Naive thymus-derived CD4-positive, alpha-beta T cell (primary cell): ENCODE measurements around the gene OVOL1. TPM values are rescaled to one million over a fixed set of nuclear protein-coding genes. Genes with fewer than 3 reads are reported as not detected.
"Not testable (repeated sequence)": the region's sequence is repeated elsewhere in the genome, so short reads cannot be mapped to it uniquely, and the experiment has no call there.

Source experiments
- ATAC-seq: fragments of 150-1000 bp; cut with Tn5 transposase; 2 replicates; pipeline ENCODE4 v1.10.0; 2021; ENCODE audit warnings: mild to moderate bottlenecking, moderate library complexity
- CTCF ChIA-PET: fragments of 350-600 bp; sonication (Branson Sonifier 250); formaldehyde crosslinking; loops from one replicate; lab custom pipeline; 2021; ENCODE audit warnings: antibody characterized with exemption; lab: Charles Lee
- POLR2A ChIA-PET: fragments of 350-600 bp; sonication (Branson Sonifier 250); formaldehyde crosslinking; loops from one replicate; lab custom pipeline; 2021; ENCODE audit warnings: antibody characterized with exemption, inconsistent platforms; lab: Charles Lee
- DNase-seq, 9 donors: peaks; one replicate each; pipeline versions ENCODE4 v3.0.0 to v3.0.0-alpha.2; 2020 to 2022; ENCODE audit warnings: mixed read lengths in 1 of 9
- H3K27ac ChIP-seq: one replicate; pipeline ENCODE4 v1.7.0; 2013; ENCODE audit warnings: mild to moderate bottlenecking, low read depth, low read length, moderate library complexity
- H3K27me3 ChIP-seq, 2 donors: one replicate each; pipeline ENCODE4 v1.7.0; 2013; ENCODE audit warnings: low read length in 2 of 2, mild to moderate bottlenecking in 2 of 2, moderate library complexity in 2 of 2; ENCODE audit not compliant: control insufficient read depth in 2 of 2, insufficient read depth in 2 of 2
- H3K36me3 ChIP-seq, 3 experiments: 1 replicate in 2 of 3; 2 replicates in 1 of 3; pipeline ENCODE4 v1.7.0; 2013; ENCODE audit warnings: low read length in 3 of 3, mild to moderate bottlenecking in 3 of 3, moderate library complexity in 1 of 3; ENCODE audit not compliant: insufficient read depth in 3 of 3, control insufficient read depth in 2 of 3
- H3K4me1 ChIP-seq, 2 donors: one replicate each; pipeline ENCODE4 v1.7.0; 2013; ENCODE audit warnings: low read length in 2 of 2, mild to moderate bottlenecking in 2 of 2, moderate library complexity in 1 of 2; ENCODE audit not compliant: control insufficient read depth in 2 of 2, insufficient read depth in 2 of 2
- H3K4me3 ChIP-seq: 2 replicates; pipeline ENCODE4 v1.7.0; 2013; ENCODE audit warnings: mild to moderate bottlenecking, low read length
- H3K9me3 ChIP-seq, 3 experiments: 1 replicate in 2 of 3; 2 replicates in 1 of 3; pipeline ENCODE4 v1.7.0; 2013; ENCODE audit warnings: low read length in 3 of 3; ENCODE audit not compliant: control insufficient read depth in 2 of 3
- H3K27ac Mint-ChIP-seq, 9 donors: one replicate each; pipeline ENCODE4 v1.8.0; 2020 to 2022; ENCODE audit warnings: mixed read lengths in 9 of 9, mild to moderate bottlenecking in 8 of 9, moderate library complexity in 5 of 9, inconsistent platforms in 2 of 9
- H3K27me3 Mint-ChIP-seq, 5 donors: one replicate each; pipeline ENCODE4 v1.8.0; 2021 to 2022; ENCODE audit warnings: mixed read lengths in 5 of 5, mild to moderate bottlenecking in 1 of 5
- H3K36me3 Mint-ChIP-seq, 5 donors: one replicate each; pipeline ENCODE4 v1.8.0; 2020 to 2022; ENCODE audit warnings: mixed read lengths in 5 of 5, mild to moderate bottlenecking in 3 of 5, inconsistent platforms in 1 of 5
- H3K4me1 Mint-ChIP-seq, 7 donors: one replicate each; pipeline ENCODE4 v1.8.0; 2020 to 2022; ENCODE audit warnings: mixed read lengths in 7 of 7, mild to moderate bottlenecking in 3 of 7, inconsistent platforms in 1 of 7
- H3K4me3 Mint-ChIP-seq, 10 donors: one replicate each; pipeline ENCODE4 v1.8.0; 2020 to 2022; ENCODE audit warnings: mild to moderate bottlenecking in 10 of 10, mixed read lengths in 10 of 10, moderate library complexity in 6 of 10, inconsistent platforms in 2 of 10
- H3K9me3 Mint-ChIP-seq, 11 donors: one replicate each; pipeline ENCODE4 v1.8.0; 2020 to 2022; ENCODE audit warnings: mixed read lengths in 11 of 11, mild to moderate bottlenecking in 4 of 11, inconsistent platforms in 1 of 11, moderate library complexity in 1 of 11
- intact Hi-C, 2 donors: fragments of 100-400 bp; cut with micrococcal nuclease; formaldehyde crosslinking; loops; one replicate each; pipeline ENCODE4 v1.15.1; 2023
- polyA plus RNA-seq, 2 donors: library from polyadenylated mRNA; unstranded; fragments of 300-500 nt; fragmentation: Illumina TruSeq; gene quantifications; one replicate each; pipeline ENCODE4 v1.2.3, GENCODE V29; 2021
- total RNA-seq, 6 experiments: library from RNA in 5 of 6; stranded (reverse) in 5 of 6; gene quantifications; 1 replicate in 5 of 6; 2 replicates in 1 of 6; pipeline ENCODE4 v1.2.3 and lab custom pipeline; 2021 to 2026

The OVOL1 gene
- total and polyA plus RNA-seq, 7 experiments from 2014 or later: not detected

- Mint-ChIP-seq H3K9me3 (no peaks in the 10 kb centered on the region), H3K36me3 (peaks cover 0 to 5% (median 0%) of the 10 kb centered on the region in 5 donors), H3K4me3 (no peak overlapping the region), H3K27ac (no peak overlapping the region), H3K4me1 (peaks cover 7 to 24% (median 7%) of the 10 kb centered on the region in 7 donors), H3K27me3 (peaks cover 0 to 21% (median 0%) of the 10 kb centered on the region in 5 donors)
- no peaks in the 10 kb centered on the region for H3K27me3 ChIP-seq
- ATAC-seq (no peak), DNase-seq (no peak)
- no peaks in the 10 kb centered on the region for H3K9me3 ChIP-seq
- CTCF ChIA-PET: interaction anchor here (0.6 to 0.7 kb wide), 2 partner anchors 47 to 58 kb away, joined by 3 to 6 read pairs; no protein-coding TSS in a partner anchor
- H3K36me3 ChIP-seq: no peaks in the 10 kb centered on the region
- no peak overlapping the region for H3K27ac ChIP-seq
- intact Hi-C loops: no loop called here
- peaks cover 8 to 11% of the 10 kb centered on the region in 2 donors for H3K4me1 ChIP-seq
- H3K4me3 ChIP-seq: no peak overlapping the region
- POLR2A ChIA-PET: interaction anchor here (0.9 kb wide), 1 partner anchor 517 kb away, joined by 3 read pairs; no protein-coding TSS in a partner anchor
These were observed 42.6 kb downstream of the OVOL1 start for GRCh38 chr11:65829459-65829858.

GRCh38 chr11:65832231-65832630, 45.4 kb downstream of the OVOL1 start:
- CTCF ChIA-PET: interaction anchor here (0.7 to 2.6 kb wide), 8 partner anchors 10 to 239 kb away, joined by 3 to 11 read pairs (median 4); no protein-coding TSS in a partner anchor
- H3K9me3 Mint-ChIP-seq, ATAC-seq, H3K36me3 ChIP-seq, H3K4me3 ChIP-seq, H3K27ac ChIP-seq, H3K27me3 ChIP-seq, H3K9me3 ChIP-seq, H3K36me3 Mint-ChIP-seq, DNase-seq: not testable (repeated sequence)
- Mint-ChIP-seq H3K4me3 (peak overlapping the region in 6 of 10 donors; percentile 3 to 40 (median 20)), H3K27ac (peak overlapping the region in 3 of 9 donors; percentile 1 to 5 (median 2)), H3K4me1 (peaks cover 7 to 24% (median 7%) of the 10 kb centered on the region in 7 donors), H3K27me3 (peaks cover 0 to 21% (median 0%) of the 10 kb centered on the region in 5 donors)
- H3K4me1 ChIP-seq: peaks cover 10 to 13% of the 10 kb centered on the region in 2 donors
- POLR2A ChIA-PET: interaction anchor here (0.7 to 2.1 kb wide), 7 partner anchors 13 to 788 kb away, joined by 3 to 15 read pairs (median 4); partner anchors contain the start of gene CCDC85B
- intact Hi-C loops: loop anchor here (2.0 to 5.0 kb wide), 2 partner anchors 27 to 180 kb away; partner anchors contain the start of gene CFL1 (in 1 of the 2)

GRCh38 chr11:65833297-65834030, 46.6 kb downstream of the OVOL1 start, which contains the start of gene SNX32:
Gene SNX32 (plus strand): TSS chr11:65833963. CDS start chr11:65834066, 103 bp downstream.
- DNase-seq (peak; percentile 88 to 94 (median 93)), ATAC-seq (peak; percentile 100)
- H3K36me3 ChIP-seq: no peaks in the 10 kb centered on the region
- no peaks in the 10 kb centered on the region for H3K9me3 ChIP-seq
- intact Hi-C loops: loop anchor here (1.0 to 5.0 kb wide), 7 partner anchors 25 to 181 kb away; partner anchors contain the start of genes CFL1 (in 2 of the 2), BANF1 (in 1 of the 2), C11orf68 (in 1 of the 2) and DRAP1 (in 1 of the 2)
- POLR2A ChIA-PET: interaction anchor here (0.8 to 2.1 kb wide), 11 partner anchors 12 to 787 kb away, joined by 3 to 15 read pairs (median 4); partner anchors contain the start of genes C11orf68, CCDC85B, CFL1 and MALAT1
- no peaks in the 10 kb centered on the region for H3K27me3 ChIP-seq
- H3K4me1 ChIP-seq: peaks cover 10 to 13% of the 10 kb centered on the region in 2 donors
- Mint-ChIP-seq H3K36me3 (peaks cover 0 to 5% (median 0%) of the 10 kb centered on the region in 5 donors), H3K4me1 (peaks cover 7 to 17% (median 7%) of the 10 kb centered on the region in 7 donors), H3K9me3 (no peaks in the 10 kb centered on the region), H3K4me3 (no peak within 1 kb of the TSS), H3K27me3 (peaks cover 0 to 21% (median 0%) of the 10 kb centered on the region in 5 donors), H3K27ac (peak within 1 kb of the TSS in 1 of 9 donors; percentile 91)
- CTCF ChIA-PET: interaction anchor here (0.5 to 2.6 kb wide), 7 partner anchors 12 to 60 kb away, joined by 3 to 11 read pairs (median 4); no protein-coding TSS in a partner anchor
- H3K27ac ChIP-seq: peak within 1 kb of the TSS; percentile 78
- H3K4me3 ChIP-seq: peak within 1 kb of the TSS; percentile 91

GRCh38 chr11:65834202-65834601, 47.3 kb downstream of the OVOL1 start:
- peaks cover 10 to 13% of the 10 kb centered on the region in 2 donors for H3K4me1 ChIP-seq
- intact Hi-C loops: loop anchor here in 1 of 2 donors (5.0 kb wide), 1 partner anchor 182 kb away; no protein-coding TSS in a partner anchor
- Mint-ChIP-seq H3K36me3 (peaks cover 0 to 5% (median 0%) of the 10 kb centered on the region in 5 donors), H3K27ac (no peak overlapping the region), H3K9me3 (no peaks in the 10 kb centered on the region), H3K4me1 (peaks cover 7 to 17% (median 7%) of the 10 kb centered on the region in 7 donors), H3K27me3 (peaks cover 0 to 21% (median 0%) of the 10 kb centered on the region in 5 donors), H3K4me3 (no peak overlapping the region)
- ATAC-seq (no peak), DNase-seq (peak in 1 of 9 donors; percentile 10)
- ChIA-PET CTCF (interaction anchor here (1.0 to 2.6 kb wide), 3 partner anchors 17 to 51 kb away, joined by 3 to 11 read pairs (median 6); no protein-coding TSS in a partner anchor), POLR2A (interaction anchor here (0.8 to 2.1 kb wide), 6 partner anchors 11 to 335 kb away, joined by 3 to 15 read pairs (median 4); partner anchors contain the start of genes C11orf68, CFL1, MALAT1 and MUS81)
- no peaks in the 10 kb centered on the region for H3K9me3 ChIP-seq
- no peaks in the 10 kb centered on the region for H3K27me3 ChIP-seq
- peak overlapping the region; percentile 91 for H3K4me3 ChIP-seq
- H3K27ac ChIP-seq: peak overlapping the region; percentile 78
- H3K36me3 ChIP-seq: no peaks in the 10 kb centered on the region

- Mint-ChIP-seq H3K4me3 (no peak overlapping the region), H3K27me3 (no peaks in the 10 kb centered on the region), H3K9me3 (no peaks in the 10 kb centered on the region), H3K27ac (no peak overlapping the region), H3K4me1 (peaks cover 0 to 1% (median 0%) of the 10 kb centered on the region in 7 donors), H3K36me3 (no peaks in the 10 kb centered on the region)
- H3K9me3 ChIP-seq: no peaks in the 10 kb centered on the region
- ATAC-seq (no peak), DNase-seq (no peak)
- ChIA-PET POLR2A (interaction anchor here (0.6 kb wide), 1 partner anchor 47 kb away, joined by 3 read pairs; no protein-coding TSS in a partner anchor), CTCF (interaction anchor here (0.6 kb wide), 1 partner anchor 10 kb away, joined by 3 read pairs; no protein-coding TSS in a partner anchor)
- intact Hi-C loops: no loop called here
- H3K27me3 ChIP-seq: no peaks in the 10 kb centered on the region
- no peak overlapping the region for H3K4me3 ChIP-seq
- no peak overlapping the region for H3K27ac ChIP-seq
- no peaks in the 10 kb centered on the region for H3K36me3 ChIP-seq
- H3K4me1 ChIP-seq: no peaks in the 10 kb centered on the region
These were observed 55.3 kb downstream of the OVOL1 start for GRCh38 chr11:65842144-65842543.

GRCh38 chr11:65843811-65844210, 56.9 kb downstream of the OVOL1 start:
- H3K4me1 Mint-ChIP-seq: peaks cover 0 to 1% (median 0%) of the 10 kb centered on the region in 7 donors
- DNase-seq (no peak), ATAC-seq (no peak)
- Histone ChIP-seq H3K9me3 (no peaks in the 10 kb centered on the region), H3K36me3 (no peaks in the 10 kb centered on the region), H3K27ac (no peak overlapping the region), H3K4me3 (no peak overlapping the region), H3K27me3 (no peaks in the 10 kb centered on the region), H3K4me1 (no peaks in the 10 kb centered on the region)
- ChIA-PET POLR2A (interaction anchor here (1.3 kb wide), 1 partner anchor 16 kb away, joined by 5 read pairs; no protein-coding TSS in a partner anchor), CTCF (interaction anchor here (0.7 to 1.0 kb wide), 2 partner anchors 17 to 284 kb away, joined by 3 to 4 read pairs; no protein-coding TSS in a partner anchor)
- no peaks in the 10 kb centered on the region for H3K9me3 Mint-ChIP-seq
- no peaks in the 10 kb centered on the region for H3K36me3 Mint-ChIP-seq
- H3K4me3 Mint-ChIP-seq: no peak overlapping the region
- H3K27ac Mint-ChIP-seq: no peak overlapping the region
- H3K27me3 Mint-ChIP-seq: no peaks in the 10 kb centered on the region
- intact Hi-C loops: no loop called here
